ENCODE data around the gene APOM. TPM values are rescaled to one million over a fixed set of nuclear protein-coding genes. Genes with fewer than 3 reads are reported as not detected.

Gene APOM
- total and polyA plus RNA-seq, 2 of the 4 experiments (the other 2 are of a cell fraction): 1.4 to 3.8 TPM

- no peaks in the 10 kb centered on the region for H3K9me1 ChIP-seq (ENCODE audit: insufficient read depth, low read length)
- H2AK5ac ChIP-seq (ENCODE audit: low read depth, low read length): no peak overlapping the region
- no peak for TF ChIP-seq MAZ (IDR thresholded peaks at IDR 0.05; ENCODE audit: borderline replicate concordance, low read depth, low read length)
- no peak for TF ChIP-seq SMC3 (IDR thresholded peaks at IDR 0.05; ENCODE audit: low read depth, low read length)
- TF ChIP-seq ELK1 (IDR thresholded peaks at IDR 0.05; ENCODE audit: borderline replicate concordance, low read depth, low read length): no peak
- no peak for TF ChIP-seq MAFK (IDR thresholded peaks at IDR 0.05; ENCODE audit: low read depth, low read length)
- TF ChIP-seq CEBPB (IDR thresholded peaks at IDR 0.05; ENCODE audit: low read depth, low read length): no peak
- TF ChIP-seq CTCF (conservative IDR thresholded peaks at IDR 0.05; ENCODE audit: low read depth, low read length): no peak
- TF ChIP-seq MXI1 (IDR thresholded peaks at IDR 0.05; ENCODE audit: borderline replicate concordance, low read depth, low read length): no peak
- no peak for TF ChIP-seq RAD21 (IDR thresholded peaks at IDR 0.05; ENCODE audit: low read length)
- no peak for TF ChIP-seq RFX5 (IDR thresholded peaks at IDR 0.05; ENCODE audit: low read depth, low read length)
- no peak for TF ChIP-seq FOS (IDR thresholded peaks at IDR 0.05; ENCODE audit: low read depth, low read length)
- TF ChIP-seq NFE2L2 (IDR thresholded peaks at IDR 0.05; ENCODE audit: low read depth, low read length): no peak
- no peak for TF ChIP-seq POLR2A (IDR thresholded peaks at IDR 0.05; ENCODE audit: low read depth, low read length)
- TF ChIP-seq CHD1 (IDR thresholded peaks at IDR 0.05; ENCODE audit: low read depth, low read length): no peak
- TF ChIP-seq USF2 (IDR thresholded peaks at IDR 0.05; ENCODE audit: low read depth, low read length): no peak
- no peak overlapping the region for H3K27ac ChIP-seq (ENCODE audit: insufficient read depth, low read length)
- H3K23ac ChIP-seq (ENCODE audit: low read depth, low read length): no peak overlapping the region
- no peak overlapping the region for H2AFZ ChIP-seq (replicated peaks; ENCODE audit: low read length, poor library complexity)
- intact Hi-C loops (cut with micrococcal nuclease) (no loop called here), in situ Hi-C loops (cut with MboI; ENCODE audit: low sequenced_read_pairs) (no loop called here), dilution Hi-C loops (cut with HindIII; ENCODE audit: low sequenced_read_pairs, unreplicated experiment) (no loop called here)
- H3K36me3 ChIP-seq (ENCODE audit: control insufficient read depth, insufficient read depth, low read length): peaks cover 94% of the 10 kb centered on the region
- H2BK20ac ChIP-seq (ENCODE audit: low read depth, low read length): no peak overlapping the region
- H4K20me1 ChIP-seq (ENCODE audit: insufficient read depth, low read length): peaks cover 33% of the 10 kb centered on the region
- no peaks in the 10 kb centered on the region for H3K27me3 ChIP-seq (ENCODE audit: control insufficient read depth, insufficient read depth, low read length)
- H2BK15ac ChIP-seq (ENCODE audit: low read depth, low read length): no peak overlapping the region
- H3K4ac ChIP-seq (ENCODE audit: low read depth, low read length): no peak overlapping the region
- no peak overlapping the region for H2BK120ac ChIP-seq (ENCODE audit: low read depth, low read length)
- H3K4me2 ChIP-seq (ENCODE audit: low read depth, low read length): no peak overlapping the region
- no peak for DNase-seq
- peak overlapping the region; percentile 29 for H2AK9ac ChIP-seq (replicated peaks; ENCODE audit: low read depth, low read length, poor library complexity)
- ATAC-seq (ENCODE audit: low read depth): no peak
- ChIA-PET CTCF (no interaction called here), POLR2A (ENCODE audit: unreplicated experiment) (no interaction called here)
- H3K56ac ChIP-seq (ENCODE audit: extremely low read depth, insufficient read depth, low read length): no peak overlapping the region
- H3K18ac ChIP-seq (ENCODE audit: low read depth, low read length): no peak overlapping the region
- 96% methylated on average over 9 of the region's 25 CpGs; no CpG with 5 or more reads in 1 of the 2 experiments for WGBS, 2 experiments (ENCODE audit: extremely low coverage in 2 of 2, insufficient read length in 1 of 2)
- no peak overlapping the region for H3K4me3 ChIP-seq (ENCODE audit: insufficient read depth, low read depth, low read length)
- BruUV-seq (replicated peaks): no TSS peak
- no peak overlapping the region for H4K8ac ChIP-seq (ENCODE audit: low read depth in 2 of 2, low read length in 2 of 2)
- H3K14ac ChIP-seq (replicated peaks; ENCODE audit: low read depth, low read length): no peak overlapping the region
- H3K9ac ChIP-seq (ENCODE audit: low read depth, low read length): no peak overlapping the region
- H4K5ac ChIP-seq (ENCODE audit: low read depth, low read length): no peak overlapping the region
- no peaks in the 10 kb centered on the region for H3K9me3 ChIP-seq (ENCODE audit: control insufficient read depth, insufficient read depth, low read length)
- H3K79me1 ChIP-seq (ENCODE audit: low read depth in 1 of 2, low read length in 2 of 2): peaks cover 45 to 70% of the 10 kb centered on the region in 2 experiments
- no peaks in the 10 kb centered on the region for H3K4me1 ChIP-seq (ENCODE audit: control insufficient read depth, insufficient read depth, low read length)
- H2BK5ac ChIP-seq (ENCODE audit: low read depth, low read length, poor library complexity, severe bottlenecking): no peak overlapping the region
- no peak overlapping the region for H4K91ac ChIP-seq (ENCODE audit: insufficient read depth, low read depth, low read length)
Observed at GRCh38 chr6:31630177-31630934, 25.3 kb upstream of the APOM start.

Data from IMR-90 (cell line).